HG03575 (cell line): Measurements from ENCODE around the gene PITPNC1.
"Not testable (repeated sequence)": the region's sequence is repeated elsewhere in the genome, so short reads cannot be mapped to it uniquely, and the experiment has no call there.

Experiments
- ATAC-seq: cut with Tn5 transposase; IDR thresholded peaks from one replicate; pipeline ENCODE4 v1.9.1; 2021; ENCODE audit not compliant: unreplicated experiment, insufficient number of reproducible peaks, low FRiP score; ENCODE audit errors: extremely low read depth

Gene PITPNC1

DNA sequence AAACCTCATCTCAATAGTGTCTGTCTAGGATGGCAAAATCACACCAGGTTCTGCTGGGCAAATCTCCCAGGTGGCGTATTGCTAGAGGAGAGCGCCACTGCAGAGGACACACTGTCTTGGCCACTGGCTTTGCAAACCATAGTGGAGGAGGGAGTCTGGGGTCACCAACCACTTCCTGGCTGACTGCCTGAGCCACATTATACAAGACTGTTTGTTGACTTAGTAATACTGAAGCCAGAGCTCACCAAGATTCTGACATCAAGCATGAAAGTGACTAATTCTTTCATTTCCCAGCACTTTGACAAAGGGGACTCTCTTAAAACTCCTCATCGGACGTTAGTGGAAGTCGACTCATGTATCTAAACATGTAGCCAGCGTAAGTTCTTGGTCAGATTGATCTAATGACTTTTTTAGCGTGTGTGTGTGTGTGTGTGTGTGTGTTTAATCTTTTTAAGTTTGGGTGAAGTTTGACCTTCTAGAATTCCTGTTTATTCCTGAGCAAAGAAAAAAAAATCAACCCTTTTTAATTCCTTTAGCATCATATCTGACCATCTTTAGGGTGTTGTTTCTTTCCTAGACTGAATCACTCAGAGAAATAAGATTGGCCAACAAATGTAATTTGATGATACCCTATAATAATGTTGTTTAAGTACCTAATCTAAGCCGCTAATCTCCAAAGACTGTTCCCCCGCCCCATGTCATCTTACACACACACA lies 13.7 kb downstream of the PITPNC1 start:
- peak; percentile 87 for ATAC-seq

DNA sequence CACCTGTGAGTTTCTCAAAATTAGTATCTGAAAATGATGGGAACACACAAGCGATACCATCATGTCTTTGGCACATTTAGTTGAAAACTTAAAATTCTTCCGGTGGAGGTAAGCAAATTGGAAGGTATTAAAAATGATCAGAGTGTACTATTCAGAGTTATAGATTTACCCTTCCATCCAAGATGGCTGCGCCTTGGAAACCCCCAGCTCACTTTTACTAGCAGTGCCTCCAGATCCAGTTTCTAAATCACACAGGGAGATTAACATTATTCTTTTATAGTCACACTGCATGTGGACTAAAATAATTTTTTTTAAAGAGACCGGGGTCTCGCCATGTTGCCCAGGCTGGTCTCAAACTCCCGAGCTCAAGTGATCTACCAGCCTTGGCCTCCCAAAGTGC lies 15.0 kb downstream of the PITPNC1 start:
- ATAC-seq, result no peak

DNA sequence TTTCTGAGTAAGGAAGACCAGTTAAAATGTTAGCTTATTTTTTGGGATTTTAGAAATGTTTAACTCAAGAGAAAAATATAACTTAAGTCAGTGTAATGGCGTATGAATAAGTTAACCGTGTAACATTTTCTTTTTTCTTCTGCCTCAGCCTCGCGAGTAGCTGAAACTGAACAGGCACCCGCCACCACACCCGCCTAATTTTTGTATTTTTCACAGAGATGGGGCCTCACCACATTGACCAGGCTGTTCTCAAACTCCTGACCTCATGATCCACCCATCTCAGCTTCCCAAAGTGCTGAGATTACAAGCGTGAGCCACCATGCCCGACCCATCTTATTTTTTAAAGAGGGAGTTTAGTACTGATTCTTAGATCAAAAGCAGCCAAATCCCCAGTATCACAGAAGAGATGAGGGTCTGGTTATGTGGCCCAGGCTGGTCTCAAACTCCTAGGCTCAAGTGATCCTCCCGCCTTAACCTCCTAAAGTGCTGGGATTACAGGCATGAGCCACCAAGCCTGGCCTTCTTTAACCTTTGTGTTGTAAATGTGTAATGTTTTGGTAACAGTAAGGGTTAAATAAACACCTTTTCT lies 16.8 kb downstream of the PITPNC1 start:
- no peak for ATAC-seq

DNA sequence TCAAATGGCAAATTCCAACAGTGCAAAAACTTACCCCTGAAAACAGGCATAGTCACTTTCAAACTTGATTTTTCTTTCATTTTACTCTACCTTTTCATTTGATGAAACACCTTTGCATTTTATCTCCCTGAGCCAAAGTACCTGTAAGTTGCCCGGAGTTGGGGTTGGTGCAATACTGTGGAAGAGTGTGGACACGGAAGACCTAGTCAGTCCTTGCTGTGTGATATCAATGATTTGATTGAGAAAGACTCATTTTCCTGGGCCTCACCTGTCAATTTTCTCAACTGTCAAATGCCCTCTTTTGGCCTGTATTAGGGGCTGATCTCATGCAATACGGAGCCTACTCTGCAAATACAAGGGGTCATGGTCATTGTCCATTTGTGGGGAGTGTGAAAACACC lies 22.6 kb downstream of the PITPNC1 start:
- no peak for ATAC-seq

DNA sequence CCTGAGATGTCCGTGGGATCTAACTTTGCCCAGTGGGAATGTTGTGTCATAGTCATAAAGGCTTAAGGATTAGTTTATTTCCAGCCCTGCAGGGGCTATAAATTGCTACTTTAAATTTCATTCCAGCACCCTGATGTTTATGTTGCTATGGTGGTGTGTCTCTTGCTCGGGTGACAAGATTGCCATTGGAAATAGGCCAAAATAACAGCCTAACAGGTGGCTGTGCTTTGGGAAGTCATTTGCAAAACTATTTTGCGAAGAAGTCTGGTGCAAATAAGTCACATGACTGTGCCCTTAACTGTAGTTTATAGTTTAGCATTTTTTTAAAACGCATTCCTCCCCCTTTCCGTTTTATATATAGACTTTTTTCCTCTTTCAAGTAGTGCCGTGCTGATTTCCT lies 23.1 kb downstream of the PITPNC1 start:
- no peak for ATAC-seq

DNA sequence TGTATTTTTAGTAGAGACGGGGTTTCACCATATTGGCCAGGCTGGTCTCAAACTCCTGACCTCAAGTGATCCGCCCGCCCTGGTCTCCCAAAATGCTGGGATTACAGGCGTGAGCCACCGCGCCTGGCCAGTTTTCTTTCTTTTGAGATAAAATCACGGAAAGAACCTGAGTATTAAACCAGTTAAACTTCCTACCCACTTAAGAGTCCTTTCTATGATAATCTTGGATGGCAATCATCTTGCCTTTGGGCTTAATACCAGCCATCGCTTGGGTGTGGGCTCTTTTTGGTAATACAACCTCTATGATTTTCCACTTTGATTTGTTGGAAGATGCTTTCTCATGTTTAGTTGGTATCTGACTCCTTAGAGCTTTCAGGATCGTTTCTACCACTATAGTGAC lies 24.0 kb downstream of the PITPNC1 start:
- no peak for ATAC-seq

DNA sequence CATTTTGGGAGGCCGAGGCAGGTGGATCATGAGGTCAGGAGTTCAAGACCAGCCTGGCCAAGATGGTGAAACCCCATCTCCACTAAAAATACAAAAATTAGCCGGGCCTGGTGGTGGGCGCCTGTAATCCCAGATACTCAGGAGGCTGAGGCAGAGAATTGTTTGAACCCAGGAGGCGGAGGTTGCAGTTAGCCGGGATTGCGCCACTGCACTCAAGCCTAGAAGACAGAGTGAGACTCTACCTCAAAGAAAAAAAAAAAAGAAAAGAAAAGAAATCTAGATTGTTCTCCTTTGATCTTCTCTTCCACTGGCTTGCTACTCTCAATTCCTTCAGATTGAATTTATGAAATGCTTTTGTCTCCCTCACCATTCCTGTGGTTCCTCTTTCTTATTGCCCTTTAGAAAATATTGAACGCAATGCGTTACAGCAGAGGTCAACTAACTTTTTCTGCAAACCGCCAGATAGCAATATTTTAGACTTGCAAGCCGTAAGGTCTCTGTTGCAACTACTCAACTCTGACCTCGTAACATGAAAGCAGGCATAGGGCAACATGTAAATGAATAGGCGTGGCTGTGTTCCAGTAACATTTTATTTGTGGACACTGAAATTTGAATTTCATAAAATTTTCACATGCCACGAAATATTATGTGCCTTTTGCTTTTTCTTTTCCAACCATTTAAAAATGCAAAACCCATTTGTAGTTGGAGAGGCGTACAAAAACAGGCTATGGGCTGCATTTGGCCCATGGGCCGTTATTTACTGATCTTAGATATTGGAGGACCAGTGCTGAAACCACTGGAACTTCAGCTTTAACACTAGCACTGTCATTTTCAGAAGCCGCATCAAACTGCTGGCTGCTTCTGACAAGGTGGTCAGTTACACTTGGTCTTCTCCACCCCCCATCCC lies 24.8 kb downstream of the PITPNC1 start:
- no peak for ATAC-seq

DNA sequence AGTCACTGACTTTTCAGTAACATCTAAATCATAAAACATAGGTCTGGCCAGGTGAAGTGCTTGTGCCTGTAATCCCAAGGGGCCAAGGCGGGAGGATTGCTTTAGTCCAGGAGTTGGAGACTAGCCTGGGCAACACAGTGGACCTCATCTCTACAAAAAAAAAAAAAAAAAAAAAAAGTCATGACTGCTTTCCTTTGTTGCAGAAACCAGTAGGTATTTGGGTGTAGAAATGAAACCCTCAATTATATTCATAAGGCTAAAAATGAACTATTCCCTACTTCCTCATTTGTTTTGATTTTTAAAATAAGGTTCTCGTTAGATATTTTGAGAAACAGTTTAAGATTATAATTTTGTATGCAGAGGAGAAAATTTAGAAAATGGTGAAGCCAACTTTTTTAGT lies 26.0 kb downstream of the PITPNC1 start:
- ATAC-seq, result no peak

DNA sequence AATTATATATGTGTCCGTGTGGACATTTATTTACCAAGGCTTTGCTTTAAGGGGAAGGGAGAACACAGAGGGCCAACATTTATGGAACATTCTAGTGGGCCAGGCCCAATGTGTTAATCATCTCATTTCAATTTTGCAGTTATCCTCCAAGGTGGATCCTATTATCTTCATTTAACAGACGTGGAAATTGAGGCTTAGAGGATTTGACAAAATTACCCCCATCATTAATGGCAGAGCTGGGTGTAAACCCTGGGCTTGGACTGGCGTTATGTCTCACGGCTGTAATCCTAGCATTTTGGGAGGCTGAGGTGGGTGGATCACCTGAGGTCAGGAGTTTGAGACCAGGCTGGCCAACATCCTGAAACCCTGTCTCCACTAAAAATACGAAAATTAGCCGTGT lies 26.4 kb downstream of the PITPNC1 start:
- no peak for ATAC-seq

DNA sequence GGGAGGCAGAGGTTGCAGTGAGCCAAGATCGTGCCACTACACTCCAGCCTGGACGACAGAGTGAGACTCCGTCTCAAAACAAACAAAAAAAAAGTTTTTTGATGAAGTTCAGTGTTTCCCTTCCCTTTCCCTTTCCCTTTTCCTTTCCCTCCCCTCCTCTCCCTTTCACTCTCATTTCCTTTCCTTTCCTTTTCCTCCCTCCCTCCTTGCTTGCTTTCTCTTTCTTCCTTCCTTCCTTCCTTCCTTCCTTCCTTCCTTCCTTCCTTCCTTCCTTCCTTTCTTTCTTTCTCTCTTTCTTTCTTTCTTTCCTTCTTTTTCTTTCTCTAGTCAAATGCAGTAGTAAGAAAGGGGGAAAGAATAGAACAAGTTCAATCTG lies 31.4 kb downstream of the PITPNC1 start:
- not testable (repeated sequence) for ATAC-seq

DNA sequence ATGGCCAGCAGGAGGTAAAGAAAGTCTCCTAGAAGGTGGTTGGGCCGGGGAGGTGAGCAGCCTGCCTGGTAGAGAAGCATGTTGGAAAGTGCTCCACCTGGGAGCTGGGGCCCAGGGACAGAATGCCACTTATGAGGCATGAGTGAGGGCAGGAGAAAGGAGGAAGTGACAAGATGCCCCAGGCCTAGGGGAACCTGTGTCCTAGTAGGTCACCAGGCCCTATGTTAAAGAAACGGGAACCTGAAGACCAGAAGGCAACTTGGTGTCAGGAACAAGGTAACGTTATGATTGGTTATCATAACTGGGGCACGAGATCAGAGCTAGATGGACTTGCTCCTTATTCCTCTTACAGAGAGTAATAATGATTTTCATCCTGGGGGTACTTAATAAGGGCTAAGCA lies 34.3 kb downstream of the PITPNC1 start:
- ATAC-seq, result no peak

DNA sequence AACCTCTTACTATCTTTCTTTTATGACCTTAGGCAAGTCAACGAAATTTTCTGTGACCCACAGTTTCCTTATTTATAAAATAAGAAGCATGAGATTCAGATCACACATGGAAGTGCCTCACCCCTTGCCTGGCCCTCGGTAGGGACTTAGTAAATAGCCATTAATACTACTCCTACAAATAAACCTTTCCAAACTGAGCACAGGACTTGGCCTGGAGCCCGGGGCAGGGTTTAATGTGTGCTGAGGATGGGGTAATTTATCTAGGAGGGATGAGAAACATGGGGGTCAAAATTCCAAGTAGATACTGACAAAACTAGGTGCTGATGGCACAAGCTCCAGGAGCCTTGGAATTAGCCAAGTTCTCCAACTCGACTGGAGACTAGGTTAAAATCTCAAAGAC lies 35.0 kb downstream of the PITPNC1 start:
- no peak for ATAC-seq

DNA sequence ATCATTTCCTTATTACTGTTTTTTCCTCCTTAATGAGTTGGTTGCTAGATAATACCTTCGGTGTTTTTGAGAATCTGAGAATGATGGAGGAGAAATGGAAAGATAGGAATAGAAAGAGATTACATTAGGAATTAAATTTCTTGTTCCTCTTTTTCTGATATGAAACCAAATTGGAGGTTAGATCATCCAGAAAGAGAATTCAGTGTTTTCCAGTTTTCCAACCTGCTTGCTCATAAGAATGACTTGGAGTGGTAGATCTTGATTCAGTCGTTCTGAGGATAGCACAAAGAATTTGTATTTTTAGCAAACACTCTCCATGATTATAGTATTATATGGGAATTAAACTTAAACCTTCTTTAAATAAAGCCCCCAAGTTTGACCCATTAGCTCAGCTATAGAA lies 35.9 kb downstream of the PITPNC1 start:
- ATAC-seq, result no peak

DNA sequence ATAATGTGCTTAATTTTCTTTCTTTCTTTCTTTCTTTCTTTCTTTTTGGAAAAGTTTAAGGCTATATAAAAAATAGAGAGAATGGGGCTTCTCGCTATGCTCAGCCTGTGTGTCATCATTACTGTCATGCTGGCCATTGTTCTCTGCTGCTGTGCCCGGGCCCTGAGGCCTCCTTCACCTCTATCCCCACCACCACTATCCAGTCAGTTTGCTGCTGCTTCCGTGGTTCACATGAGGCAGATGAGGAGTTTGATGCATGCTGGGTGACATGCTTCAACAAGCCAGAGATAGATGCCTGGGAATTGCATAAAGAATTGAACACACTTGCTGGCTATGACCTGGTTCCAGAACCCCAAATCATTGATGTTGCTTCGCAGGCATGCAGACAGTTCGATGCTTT lies 36.3 kb downstream of the PITPNC1 start:
- no peak for ATAC-seq

DNA sequence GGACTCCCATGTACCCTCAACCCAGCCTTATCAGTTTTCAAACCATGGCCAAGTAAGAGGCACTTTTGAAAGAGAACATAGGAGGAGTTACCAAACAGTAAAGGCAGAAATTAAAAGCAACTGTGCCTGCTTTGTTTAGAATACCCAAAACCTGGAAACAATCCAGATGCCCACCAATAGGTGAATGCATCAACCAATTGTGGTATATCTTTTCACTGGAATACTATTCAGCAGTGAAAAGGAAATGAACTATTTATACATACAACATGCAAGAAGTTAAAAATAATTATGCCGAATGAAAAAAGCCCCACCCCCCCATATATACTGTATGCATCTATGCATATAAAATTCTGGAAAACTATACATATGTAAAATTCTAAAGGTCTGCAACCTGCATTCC lies 37.0 kb downstream of the PITPNC1 start:
- ATAC-seq, result no peak

DNA sequence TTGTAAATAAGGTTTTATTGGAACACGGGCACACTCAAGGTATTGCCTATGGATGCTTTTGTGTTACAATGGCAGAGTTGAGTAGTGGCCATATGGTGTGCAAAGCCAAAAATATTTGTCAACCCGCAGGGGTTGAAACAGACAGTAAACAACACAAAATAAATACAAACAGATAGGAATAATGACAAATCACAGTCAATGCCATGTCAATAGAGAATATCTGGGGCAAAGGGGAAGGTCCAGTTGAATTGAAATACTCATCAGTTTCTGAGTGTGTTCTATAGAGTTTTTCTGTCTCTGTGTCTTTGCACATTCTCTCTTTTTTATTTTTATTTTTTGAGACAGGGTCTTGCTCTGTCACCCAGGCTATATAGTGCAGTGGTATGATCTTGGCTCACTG lies 37.5 kb downstream of the PITPNC1 start:
- no peak for ATAC-seq

DNA sequence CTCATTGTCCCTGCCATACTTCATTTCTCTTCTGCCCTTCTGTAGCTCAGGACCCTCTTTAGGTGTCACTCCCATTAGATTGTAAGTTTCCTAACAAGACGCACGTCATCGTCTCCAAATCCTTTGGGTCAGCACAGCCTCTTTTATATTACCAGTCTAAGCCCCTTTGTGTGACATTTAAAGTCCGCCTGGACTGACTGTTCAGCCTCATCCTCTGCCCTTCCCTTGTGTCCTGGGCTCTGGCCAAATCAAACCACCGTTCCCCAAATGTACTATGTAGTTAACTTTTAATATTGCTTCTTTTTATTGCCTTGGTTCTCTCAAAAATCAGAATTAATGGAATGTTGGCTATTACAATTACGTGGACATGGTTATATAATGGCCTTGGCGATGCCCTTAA lies 38.2 kb downstream of the PITPNC1 start:
- no peak for ATAC-seq

DNA sequence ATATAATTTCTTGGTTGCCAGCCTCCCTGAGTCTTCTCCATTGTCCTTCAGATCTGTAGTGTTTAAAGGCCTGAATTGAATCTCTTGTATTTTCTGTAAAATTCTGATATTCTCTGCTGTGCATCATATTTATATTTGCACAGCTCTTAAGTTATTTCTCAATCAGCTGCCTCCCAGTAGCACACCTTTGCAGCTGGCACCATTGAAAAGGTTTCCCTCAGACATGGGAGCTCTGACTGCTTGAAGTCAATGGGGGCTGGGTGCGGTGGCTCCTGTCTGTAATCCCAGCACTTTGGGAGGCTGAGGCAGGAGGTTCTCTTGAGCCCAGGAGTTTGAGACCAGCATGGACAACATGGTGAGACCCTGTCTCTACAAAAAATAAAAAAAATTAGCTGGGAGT lies 40.4 kb downstream of the PITPNC1 start:
- no peak for ATAC-seq

DNA sequence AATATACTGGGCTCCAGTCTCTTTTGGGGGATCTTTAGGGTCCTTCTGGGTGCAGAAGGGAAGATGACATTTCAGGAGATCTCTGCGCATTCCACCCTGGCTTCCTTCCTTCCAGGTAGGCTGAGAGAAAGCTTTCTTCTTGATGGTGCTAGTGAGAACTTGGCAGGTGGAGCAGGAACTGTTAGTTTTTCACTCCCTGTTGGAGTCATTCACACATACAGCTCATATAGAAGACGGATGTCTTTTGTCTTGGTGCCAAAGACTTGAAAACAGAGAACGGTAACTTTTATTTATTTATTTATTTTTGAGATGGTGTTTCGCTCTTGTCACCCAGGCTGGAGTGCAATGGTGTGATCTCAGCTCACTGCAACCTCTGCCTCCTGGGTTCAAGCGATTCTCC lies 43.9 kb downstream of the PITPNC1 start:
- no peak for ATAC-seq

DNA sequence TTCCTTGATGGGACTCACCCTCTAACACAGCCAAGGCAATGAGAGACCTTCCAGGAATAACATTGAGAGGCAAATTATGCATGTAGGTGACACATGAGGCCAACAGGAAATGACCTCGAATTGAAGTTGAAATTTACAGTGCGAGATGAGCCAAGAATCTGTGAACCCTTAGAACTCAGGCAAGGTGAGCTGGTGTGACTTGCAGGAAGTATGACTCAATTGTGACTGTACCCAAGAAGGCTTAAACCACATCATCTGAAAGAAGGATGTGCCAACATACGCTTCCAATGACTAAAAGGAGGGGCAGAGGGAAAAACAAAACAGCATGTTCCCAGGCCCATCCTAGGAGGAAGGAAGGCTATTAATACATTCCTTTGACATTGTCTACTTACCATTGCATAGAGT lies 44.8 kb downstream of the PITPNC1 start:
- ATAC-seq, result no peak
